SKM-1 treated with dmso at 0.1 percent for 144 hours (cell line): ENCODE measurements around the gene LRGUK.
"Not testable (repeated sequence)": the region's sequence is repeated elsewhere in the genome, so short reads cannot be mapped to it uniquely, and the experiment has no call there.

Experiments used
- DNase-seq: peaks from one replicate; lab custom pipeline; 2025; ENCODE audit not compliant: unreplicated experiment; lab: John Stamatoyannopoulos, UW

Gene LRGUK

DNA sequence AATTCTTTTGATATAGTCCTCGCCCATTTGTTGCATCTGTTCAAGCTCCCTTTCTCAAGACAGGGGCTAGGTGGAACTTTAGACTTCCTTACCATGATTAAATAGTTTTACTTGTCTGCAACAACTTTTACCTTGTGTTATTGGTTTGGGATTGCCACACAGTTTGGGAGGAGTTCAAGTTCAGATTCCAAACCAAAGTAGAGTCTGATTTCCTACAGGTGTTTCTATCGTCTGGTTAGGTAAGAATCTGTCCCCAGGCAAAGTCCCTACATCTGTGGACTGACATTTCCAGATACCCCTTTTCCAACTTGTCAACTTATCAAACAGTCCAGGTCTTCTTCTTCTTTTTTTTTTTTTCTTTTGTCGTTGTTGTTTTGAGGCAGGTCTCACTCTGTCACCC is 93.1 kb downstream of the LRGUK start:
- DNase-seq, result no peak

- DNase-seq, result not testable (repeated sequence)
Observed at GRCh38 chr7:134231296-134231695, 104.2 kb downstream of the LRGUK start.

DNA sequence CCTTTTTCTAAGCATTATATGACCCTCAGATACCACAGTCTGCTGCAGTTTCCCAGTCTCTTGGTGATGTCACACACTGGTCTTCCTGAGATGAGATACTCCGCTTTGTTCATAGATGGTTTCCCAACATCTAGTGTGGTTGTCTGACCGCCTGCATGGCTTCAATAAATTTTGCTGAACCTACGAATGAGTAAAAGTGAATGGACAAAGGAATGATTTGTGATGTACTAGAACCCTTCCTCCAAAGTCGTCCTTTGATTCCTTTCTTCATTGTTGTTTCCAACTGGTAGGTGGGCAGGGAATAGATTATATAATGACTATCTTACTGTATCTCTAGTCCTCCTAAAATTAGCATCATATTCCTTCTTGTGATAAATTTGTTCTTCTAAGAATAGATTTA is 107.1 kb downstream of the LRGUK start:
- DNase-seq, result no peak

- DNase-seq, result no peak
Observed at GRCh38 chr7:134245253-134245652, 118.1 kb downstream of the LRGUK start.

GRCh38 chr7:134246347-134246746 is 119.2 kb downstream of the LRGUK start:
- no peak for DNase-seq

DNA sequence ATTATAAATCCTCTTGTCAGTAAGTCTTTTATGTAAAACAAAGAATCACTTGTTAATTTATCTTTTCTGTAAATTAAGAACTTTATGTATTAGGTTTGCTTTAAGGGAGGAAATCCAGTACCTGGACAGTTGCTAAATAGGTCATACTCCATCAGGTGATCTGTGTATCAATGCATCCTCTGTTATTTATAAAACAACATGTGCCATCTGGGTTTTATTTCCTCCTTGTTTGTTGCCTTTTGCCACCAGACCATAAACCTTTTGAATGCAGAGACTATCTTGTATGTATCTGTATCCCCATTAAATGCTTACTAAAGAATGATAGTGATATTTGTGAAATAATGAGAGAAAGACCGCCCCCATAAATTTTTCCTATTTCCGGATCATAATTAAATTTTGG is 119.6 kb downstream of the LRGUK start:
- no peak for DNase-seq

DNA sequence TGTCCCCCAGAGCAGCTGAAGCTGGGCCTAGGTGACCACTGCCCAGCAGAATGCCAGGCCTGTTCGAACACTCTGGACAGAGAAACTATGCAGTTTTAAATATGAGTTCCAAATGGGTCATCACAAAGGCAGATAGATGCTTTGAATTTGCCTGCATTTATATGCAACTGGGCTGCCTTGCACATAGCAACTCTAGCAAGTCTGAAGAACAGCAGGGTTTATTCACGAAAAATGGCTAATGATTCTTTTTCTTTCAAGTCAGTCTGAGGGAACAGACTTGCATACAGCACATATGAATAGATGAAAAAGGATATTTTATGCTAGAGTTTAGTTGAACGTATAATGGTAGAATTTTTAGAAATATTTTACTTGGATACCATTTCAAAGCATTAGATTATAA is 121.1 kb downstream of the LRGUK start:
- no peak for DNase-seq

- DNase-seq, result no peak
Observed at GRCh38 chr7:134254311-134254710, 127.2 kb downstream of the LRGUK start.

GRCh38 chr7:134255814-134256213 is 128.7 kb downstream of the LRGUK start:
- DNase-seq, result no peak

DNA sequence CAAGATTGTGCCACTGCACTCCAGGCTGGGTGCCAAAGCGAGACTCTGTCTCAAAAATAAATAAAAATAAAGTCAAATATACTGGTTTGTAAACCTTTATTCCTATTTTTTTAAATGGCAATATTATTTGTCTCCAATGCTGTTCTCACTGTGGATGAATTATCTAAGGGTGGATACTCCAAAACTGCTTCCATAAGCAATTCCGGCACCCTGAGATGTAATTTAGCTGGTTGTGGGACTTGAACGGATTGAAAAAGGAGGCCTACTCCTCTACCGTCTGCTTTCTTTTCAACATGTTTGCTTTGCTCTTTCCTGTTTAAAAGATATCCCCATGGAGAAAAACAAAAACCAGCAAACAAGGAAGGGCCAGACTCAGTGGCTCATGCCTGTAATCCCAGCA is 135.2 kb downstream of the LRGUK start:
- no peak for DNase-seq

DNA sequence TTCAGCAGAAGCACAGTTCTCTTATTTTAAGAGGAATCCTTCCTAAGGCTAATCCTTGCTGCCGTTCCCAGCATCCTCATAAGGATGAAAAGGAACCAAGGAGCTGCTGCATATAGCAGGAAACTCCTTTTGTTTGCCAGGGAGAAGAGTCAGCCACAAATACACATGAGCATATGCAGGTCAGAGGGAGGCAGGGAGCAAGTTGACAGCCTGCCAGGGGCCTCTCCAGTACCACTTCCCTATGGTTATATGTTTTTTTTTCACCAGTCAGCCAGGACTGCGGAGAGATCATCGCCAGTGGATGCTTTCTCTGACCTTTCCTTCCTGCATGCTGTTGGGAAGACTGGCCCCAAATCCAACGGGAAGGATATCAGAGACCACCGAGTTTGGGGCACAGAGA is 149.8 kb downstream of the LRGUK start:
- DNase-seq, result no peak

GRCh38 chr7:134278502-134279153 is 151.5 kb downstream of the LRGUK start:
- DNase-seq, result no peak

GRCh38 chr7:134279336-134279735 is 152.2 kb downstream of the LRGUK start:
- no peak for DNase-seq

DNA sequence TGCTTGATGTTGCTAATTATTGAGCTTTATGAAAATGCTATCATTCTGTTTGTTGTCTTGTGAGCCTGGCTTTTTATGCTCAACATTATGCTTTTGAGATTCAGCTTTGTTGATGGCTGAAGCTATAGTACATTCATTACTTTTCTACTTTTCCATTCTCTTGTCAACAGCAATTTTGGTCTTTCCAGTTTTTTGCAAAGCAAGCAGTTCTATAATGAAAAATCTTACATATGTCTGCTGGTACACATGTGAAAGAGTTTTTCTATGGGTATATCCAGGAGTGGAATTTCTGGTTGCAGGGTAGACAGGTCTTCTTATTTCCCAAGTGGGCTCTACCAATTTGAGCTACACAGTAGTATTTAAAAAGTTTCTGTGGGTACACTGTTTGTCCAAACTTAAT is 152.8 kb downstream of the LRGUK start:
- no peak for DNase-seq

DNA sequence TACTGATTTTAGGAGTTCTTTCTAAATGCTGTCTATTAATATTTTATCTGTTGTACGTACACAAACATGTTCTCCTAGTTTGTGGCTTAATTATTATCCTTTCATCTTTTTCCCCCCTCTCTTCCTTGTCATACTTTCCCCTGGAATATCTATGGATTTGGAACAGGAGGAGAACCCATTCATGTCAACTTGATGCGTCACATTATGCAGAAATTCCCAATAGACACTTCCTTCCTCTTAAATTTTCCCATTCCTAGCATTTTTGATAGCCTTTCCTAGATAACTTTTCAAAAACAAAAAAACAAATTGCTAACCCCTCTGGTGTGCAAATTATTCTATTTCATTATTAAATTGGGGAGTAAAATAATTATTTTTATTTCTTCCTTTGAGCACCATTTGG is 153.4 kb downstream of the LRGUK start:
- DNase-seq, result no peak

DNA sequence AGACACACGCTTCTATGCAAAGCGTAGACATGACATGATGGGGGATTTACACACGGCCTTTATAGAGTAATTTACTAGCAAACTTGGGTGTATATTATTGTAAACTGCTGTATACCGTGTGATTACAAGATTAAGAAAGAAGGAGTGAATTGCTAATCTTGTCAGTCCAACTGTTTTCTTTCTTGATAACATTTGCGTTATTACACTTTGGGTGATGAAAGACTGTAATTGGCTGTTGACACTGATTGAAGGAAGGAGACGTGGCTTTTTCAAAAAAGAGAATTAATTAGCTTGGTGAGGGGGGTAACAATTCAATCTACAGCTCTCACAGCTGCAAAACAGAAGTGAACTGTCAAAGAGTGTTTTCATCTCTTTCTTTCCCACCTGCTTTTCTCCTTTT is 156.9 kb downstream of the LRGUK start:
- DNase-seq, result no peak

DNA sequence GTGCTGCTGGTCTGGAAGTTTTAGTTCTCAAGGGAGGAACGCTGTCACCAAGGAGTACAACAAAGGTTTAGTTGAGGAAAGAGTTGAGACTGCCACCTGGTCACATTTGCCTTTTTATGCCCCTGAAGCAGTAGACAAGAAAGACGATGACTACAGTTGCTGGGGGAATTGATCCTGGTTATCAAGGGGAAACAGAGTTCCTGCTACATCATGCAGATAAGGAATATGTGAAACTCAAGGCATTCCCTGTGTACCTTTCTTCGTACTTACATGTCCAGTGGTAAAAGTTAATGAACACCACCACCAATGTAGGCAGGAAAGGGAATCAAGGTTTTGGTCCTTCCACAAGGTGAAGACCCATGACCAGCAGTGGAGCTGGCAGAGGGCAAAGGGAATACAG is 157.8 kb downstream of the LRGUK start:
- no peak for DNase-seq

DNA sequence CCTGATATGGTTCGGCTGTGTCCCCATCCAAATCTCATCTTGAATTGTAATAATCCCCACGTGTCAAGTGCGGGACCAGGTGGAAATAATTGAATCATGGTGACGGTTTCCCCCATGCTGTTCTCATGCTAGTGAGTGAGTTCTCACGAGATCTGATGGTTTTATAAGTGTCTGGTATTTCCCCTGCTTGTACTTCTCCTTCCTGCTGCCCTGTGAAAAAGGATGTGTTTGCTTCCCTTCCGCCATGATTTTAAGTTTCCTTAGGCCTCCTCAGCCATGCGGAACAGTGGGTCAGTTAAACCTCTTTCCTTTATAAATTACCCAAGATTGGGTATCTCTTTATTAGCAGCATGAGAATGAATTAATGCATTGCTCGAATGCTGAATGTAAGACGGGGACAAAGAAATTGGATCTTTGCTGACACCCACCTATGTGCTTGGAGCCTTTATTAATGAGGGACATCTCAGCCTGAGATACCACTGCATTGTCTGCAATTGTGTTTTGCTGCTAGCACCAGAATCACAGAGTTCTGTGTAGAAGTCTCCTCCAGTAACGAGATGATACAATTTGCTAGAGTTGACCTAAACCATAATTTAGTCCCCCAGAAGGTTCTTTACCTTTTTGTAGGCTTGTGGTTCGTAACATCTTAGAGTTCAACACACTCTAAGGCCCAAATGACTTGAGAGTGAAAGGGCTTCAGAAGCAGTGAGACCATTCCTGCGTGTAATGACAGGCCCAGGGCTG is 160.9 kb downstream of the LRGUK start:
- no peak for DNase-seq

- DNase-seq, result no peak
Observed at GRCh38 chr7:134289423-134289822, 162.3 kb downstream of the LRGUK start.

GRCh38 chr7:134289841-134290240 is 162.7 kb downstream of the LRGUK start:
- DNase-seq, result no peak

GRCh38 chr7:134290286-134290685 is 163.1 kb downstream of the LRGUK start:
- DNase-seq, result no peak

GRCh38 chr7:134293002-134293740 is 166.0 kb downstream of the LRGUK start:
- DNase-seq, result peak; percentile 71
